Common myeloid progenitor, CD34-positive (primary cell): ENCODE data around the gene SLC12A4.

Experiments
- CTCF ChIA-PET: fragments of 350-600 bp; sonication (Branson Sonifier 250); formaldehyde crosslinking; loops from one replicate; lab custom pipeline; 2021; ENCODE audit warnings: antibody characterized with exemption; lab: Charles Lee
- POLR2A ChIA-PET: fragments of 350-600 bp; sonication (Branson Sonifier 250); formaldehyde crosslinking; loops from one replicate; lab custom pipeline; 2021; ENCODE audit warnings: antibody characterized with exemption; lab: Charles Lee
- DNase-seq, 3 donors: peaks; one replicate each; pipeline versions ENCODE4 v3.0.0 to v3.0.0-alpha.2; 2013
- H3K27ac ChIP-seq, 2 experiments: 1 replicate in 1 of 2; 2 replicates in 1 of 2; pipeline ENCODE4 v1.7.0; 2013; ENCODE audit warnings: inconsistent platforms in 2 of 2, low read length in 2 of 2, mild to moderate bottlenecking in 2 of 2, low read depth in 1 of 2, moderate library complexity in 1 of 2; ENCODE audit not compliant: severe bottlenecking in 2 of 2, insufficient read depth in 1 of 2, poor library complexity in 1 of 2
- H3K27me3 ChIP-seq, 5 experiments: replicated peaks in 2 of 5; 1 replicate in 3 of 5; 2 replicates in 2 of 5; pipeline versions ENCODE4 v1.6.1 to v1.7.0; 2013; ENCODE audit warnings: low read length in 4 of 5, mild to moderate bottlenecking in 2 of 5, moderate library complexity in 2 of 5, inconsistent platforms in 1 of 5; ENCODE audit not compliant: insufficient read depth in 5 of 5, control insufficient read depth in 4 of 5
- H3K36me3 ChIP-seq, 4 experiments: 1 replicate in 2 of 4; 2 replicates in 2 of 4; pipeline versions ENCODE4 v1.6.1 to v1.7.0; 2013; ENCODE audit warnings: low read length in 3 of 4, control low read depth in 1 of 4, mild to moderate bottlenecking in 1 of 4; ENCODE audit not compliant: control insufficient read depth in 4 of 4, insufficient read depth in 4 of 4
- H3K4me1 ChIP-seq, 4 experiments: 1 replicate in 3 of 4; 2 replicates in 1 of 4; pipeline versions ENCODE4 v1.6.1 to v1.7.1; 2013; ENCODE audit warnings: low read length in 3 of 4, mild to moderate bottlenecking in 3 of 4, control low read depth in 1 of 4, inconsistent platforms in 1 of 4, moderate library complexity in 1 of 4; ENCODE audit not compliant: control insufficient read depth in 4 of 4, insufficient read depth in 4 of 4; ENCODE audit errors: control extremely low read depth in 1 of 4
- H3K4me3 ChIP-seq, 7 experiments: 1 replicate in 4 of 7; 2 replicates in 3 of 7; pipeline versions ENCODE4 v1.5.1 to v1.7.0; 2013; ENCODE audit warnings: mild to moderate bottlenecking in 7 of 7, low read length in 6 of 7, moderate library complexity in 6 of 7, inconsistent platforms in 2 of 7, low read depth in 2 of 7, control low read depth in 1 of 7; ENCODE audit not compliant: insufficient read depth in 4 of 7, control insufficient read depth in 1 of 7; ENCODE audit errors: extremely low read depth in 1 of 7
- H3K9me3 ChIP-seq, 5 experiments: 1 replicate in 4 of 5; 2 replicates in 1 of 5; pipeline versions ENCODE4 v1.6.1 to v1.7.1; 2013; ENCODE audit warnings: low read length in 4 of 5, mild to moderate bottlenecking in 2 of 5, inconsistent platforms in 1 of 5, low read depth in 1 of 5, moderate library complexity in 1 of 5; ENCODE audit not compliant: control insufficient read depth in 4 of 5, insufficient read depth in 2 of 5; ENCODE audit errors: control extremely low read depth in 1 of 5
- whole genome bisulfite sequencing: methylation state at CpG from one replicate; pipeline ENCODE4 v1.1.5; 2013; ENCODE audit not compliant: insufficient coverage; 5-methylcytosine and 5-hydroxymethylcytosine counted together

The SLC12A4 gene

GRCh38 chr16:67934306-67935100 is 33.9 kb downstream of the SLC12A4 start:
- Histone ChIP-seq H3K4me1 (peaks cover 4 to 23% (median 19%) of the 10 kb centered on the region in 4 experiments), H3K4me3 (peak overlapping the region in 1 of 7 experiments; percentile 99), H3K9me3 (no peaks in the 10 kb centered on the region), H3K27ac (peak overlapping the region in 1 of 2 experiments; percentile 36), H3K27me3 (no peaks in the 10 kb centered on the region), H3K36me3 (peaks cover 0 to 52% (median 43%) of the 10 kb centered on the region in 4 experiments)
- CTCF ChIA-PET: interaction anchor here (0.9 to 21.3 kb wide), 13 partner anchors 9 to 267 kb away, joined by 3 to 359 read pairs (median 3); partner anchors contain the start of genes DDX28, DUS2, EDC4 and NRN1L
- whole genome bisulfite sequencing: 98% methylated on average over 12 of the region's 13 CpGs
- no peak for DNase-seq
- POLR2A ChIA-PET: interaction anchor here (0.6 to 0.7 kb wide), 3 partner anchors 16 to 514 kb away, joined by 3 to 5 read pairs (median 3); no protein-coding TSS in a partner anchor

- POLR2A ChIA-PET: interaction anchor here (0.6 kb wide), 1 partner anchor 23 kb away, joined by 5 read pairs; no protein-coding TSS in a partner anchor
- CTCF ChIA-PET: interaction anchor here (0.8 to 21.3 kb wide), 11 partner anchors 8 to 266 kb away, joined by 3 to 359 read pairs (median 3); partner anchors contain the start of genes DDX28, DUS2, EDC4 and NRN1L
- no peak overlapping the region for H3K27ac ChIP-seq
- no peak overlapping the region for H3K4me3 ChIP-seq
- no peaks in the 10 kb centered on the region for H3K9me3 ChIP-seq
- no peaks in the 10 kb centered on the region for H3K27me3 ChIP-seq
- WGBS: 97% methylated on average over 7 of the region's 7 CpGs
- DNase-seq: no peak
- H3K4me1 ChIP-seq: peaks cover 4 to 22% (median 19%) of the 10 kb centered on the region in 4 experiments
- H3K36me3 ChIP-seq: peaks cover 0 to 59% (median 48%) of the 10 kb centered on the region in 4 experiments
These were observed 34.6 kb downstream of the SLC12A4 start for GRCh38 chr16:67933805-67934204.

- no peak for DNase-seq
- 100% methylated on average over 1 of the region's 4 CpGs for WGBS
- Histone ChIP-seq H3K9me3 (no peaks in the 10 kb centered on the region), H3K4me1 (peaks cover 4 to 20% (median 17%) of the 10 kb centered on the region in 4 experiments), H3K27ac (no peak overlapping the region), H3K27me3 (no peaks in the 10 kb centered on the region), H3K4me3 (no peak overlapping the region), H3K36me3 (peaks cover 0 to 71% (median 57%) of the 10 kb centered on the region in 4 experiments)
- ChIA-PET POLR2A (no interaction called here), CTCF (interaction anchor here (0.8 to 21.3 kb wide), 4 partner anchors 18 to 116 kb away, joined by 3 to 359 read pairs (median 4); partner anchors contain the start of genes EDC4 and NRN1L)
These were observed 36.0 kb downstream of the SLC12A4 start for GRCh38 chr16:67932462-67932840.

- peak within 1 kb of the TSS in 1 of 2 experiments; percentile 17 for H3K27ac ChIP-seq
- H3K4me3 ChIP-seq: no peak within 1 kb of the TSS
- 99% methylated on average over 14 of the region's 15 CpGs for WGBS
- DNase-seq: no peak
- peaks cover 0 to 76% (median 60%) of the 10 kb centered on the region in 4 experiments for H3K36me3 ChIP-seq
- peaks cover under 1 to 15% (median 11%) of the 10 kb centered on the region in 4 experiments for H3K4me1 ChIP-seq
- CTCF ChIA-PET: interaction anchor here (0.6 to 21.3 kb wide), 7 partner anchors 9 to 259 kb away, joined by 3 to 359 read pairs (median 4); partner anchors contain the start of genes EDC4 and NRN1L
- POLR2A ChIA-PET: no interaction called here
- H3K27me3 ChIP-seq: no peaks in the 10 kb centered on the region
- H3K9me3 ChIP-seq: no peaks in the 10 kb centered on the region
These were observed 36.5 kb downstream of the SLC12A4 start, which contains the start of gene CTRL for GRCh38 chr16:67931712-67932461. CTRL (minus strand) TSS chr16:67931862; CDS start chr16:67931852, 10 bp downstream.

- H3K36me3 ChIP-seq: peaks cover 0 to 82% (median 63%) of the 10 kb centered on the region in 4 experiments
- POLR2A ChIA-PET: no interaction called here
These were observed 37.7 kb downstream of the SLC12A4 start for GRCh38 chr16:67930678-67931211.

GRCh38 chr16:67930191-67930590 is 38.2 kb downstream of the SLC12A4 start:
- DNase-seq: no peak
- H3K9me3 ChIP-seq: no peaks in the 10 kb centered on the region

More at GRCh38 chr16:67930678-67931211, 37.7 kb downstream of the SLC12A4 start:
- Histone ChIP-seq H3K27ac (no peak overlapping the region), H3K27me3 (no peaks in the 10 kb centered on the region), H3K4me3 (no peak overlapping the region), H3K9me3 (no peaks in the 10 kb centered on the region), H3K4me1 (peaks cover 0 to 10% (median 9%) of the 10 kb centered on the region in 4 experiments)
- 96% methylated on average over 17 of the region's 17 CpGs for WGBS
- CTCF ChIA-PET: interaction anchor here (1.5 to 21.3 kb wide), 5 partner anchors 13 to 297 kb away, joined by 3 to 359 read pairs (median 5); partner anchors contain the start of genes EDC4 and NRN1L
- no peak for DNase-seq

More at GRCh38 chr16:67930191-67930590, 38.2 kb downstream of the SLC12A4 start:
- WGBS: 98% methylated on average over 14 of the region's 14 CpGs
- H3K27me3 ChIP-seq: no peaks in the 10 kb centered on the region
- no peak overlapping the region for H3K4me3 ChIP-seq
- H3K36me3 ChIP-seq: peaks cover 0 to 82% (median 62%) of the 10 kb centered on the region in 4 experiments
- peaks cover 0 to 6% (median 3%) of the 10 kb centered on the region in 4 experiments for H3K4me1 ChIP-seq
- CTCF ChIA-PET: interaction anchor here (1.5 to 21.3 kb wide), 8 partner anchors 12 to 298 kb away, joined by 3 to 359 read pairs (median 6); partner anchors contain the start of genes EDC4 and NRN1L
- H3K27ac ChIP-seq: no peak overlapping the region
- POLR2A ChIA-PET: no interaction called here
